Measurements from ENCODE around the gene NCK2. TPM values are rescaled to one million over a fixed set of nuclear protein-coding genes. Genes with fewer than 3 reads are reported as not detected.

NCK2 gene
- total RNA-seq, 3 donors from 2014 or later = 52.2 to 66.4 (median 57.6) TPM

GRCh38 chr2:105778080-105778607 lies 33.4 kb downstream of the NCK2 start:
- H3K36me3 ChIP-seq (ENCODE audit: low read depth) = no peaks in the 10 kb centered on the region
- no peak for DNase-seq
- H3K4me3 ChIP-seq = no peak overlapping the region
- H3K4me1 ChIP-seq (ENCODE audit: low read depth) = peaks cover 16% of the 10 kb centered on the region
- ATAC-seq = no peak
- H3K9me3 ChIP-seq = no peaks in the 10 kb centered on the region
- TF ChIP-seq CTCF (IDR thresholded peaks at IDR 0.05) = no peak
- intact Hi-C loops (cut with DNase I, micrococcal nuclease) = no loop called here

- intact Hi-C loops (cut with DNase I, micrococcal nuclease) = no loop called here
- peaks cover 16% of the 10 kb centered on the region for H3K4me1 ChIP-seq (ENCODE audit: low read depth)
- no peaks in the 10 kb centered on the region for H3K36me3 ChIP-seq (ENCODE audit: low read depth)
- H3K4me3 ChIP-seq = no peak overlapping the region
- ATAC-seq (peak; percentile 16), DNase-seq (no peak)
- TF ChIP-seq CTCF (IDR thresholded peaks at IDR 0.05) = no peak
- no peaks in the 10 kb centered on the region for H3K9me3 ChIP-seq
Measured at GRCh38 chr2:105779394-105779793, 34.7 kb downstream of the NCK2 start.

GRCh38 chr2:105780606-105781005 lies 35.9 kb downstream of the NCK2 start:
- H3K4me1 ChIP-seq (ENCODE audit: low read depth) = peaks cover 16% of the 10 kb centered on the region
- peak; percentile 37 for ATAC-seq
- no peak for TF ChIP-seq CTCF (IDR thresholded peaks at IDR 0.05)

GRCh38 chr2:105781274-105781978 lies 36.7 kb downstream of the NCK2 start:
- TF ChIP-seq CTCF (IDR thresholded peaks at IDR 0.05) = no peak
- DNase-seq (no peak), ATAC-seq (no peak)
- Histone ChIP-seq H3K36me3 (ENCODE audit: low read depth) (no peaks in the 10 kb centered on the region), H3K9me3 (no peaks in the 10 kb centered on the region), H3K4me1 (ENCODE audit: low read depth) (peaks cover 10% of the 10 kb centered on the region), H3K4me3 (no peak overlapping the region)
- intact Hi-C loops (cut with DNase I, micrococcal nuclease) = no loop called here

More at GRCh38 chr2:105780606-105781005, 35.9 kb downstream of the NCK2 start:
- DNase-seq = no peak
- Histone ChIP-seq H3K36me3 (ENCODE audit: low read depth) (no peaks in the 10 kb centered on the region), H3K4me3 (no peak overlapping the region), H3K9me3 (no peaks in the 10 kb centered on the region)
- intact Hi-C loops (cut with DNase I, micrococcal nuclease) = no loop called here

GRCh38 chr2:105782123-105782522 lies 37.4 kb downstream of the NCK2 start:
- no peak for DNase-seq
- no peak for TF ChIP-seq CTCF (IDR thresholded peaks at IDR 0.05)
- intact Hi-C loops (cut with DNase I, micrococcal nuclease) = no loop called here

More at GRCh38 chr2:105782123-105782522, 37.4 kb downstream of the NCK2 start:
- H3K4me3 ChIP-seq = no peak overlapping the region
- H3K9me3 ChIP-seq = no peaks in the 10 kb centered on the region
- H3K36me3 ChIP-seq (ENCODE audit: low read depth) = no peaks in the 10 kb centered on the region
- ATAC-seq = no peak
- peaks cover 9% of the 10 kb centered on the region for H3K4me1 ChIP-seq (ENCODE audit: low read depth)
